HEK293 (cell line): Measurements from ENCODE around the gene DMPK.
A peak's percentile ranks its signal among the peaks of the same experiment; 100 is the strongest.

ENCODE experiments used
- BCL11B ChIP-seq: fragments of 450-650 bp; formaldehyde crosslinking; IDR thresholded peaks from 2 replicates; pipeline ENCODE4 v1.5.1; 2016; ENCODE audit warnings: low read depth, missing biosample characterization, missing genetic modification characterization
- EGR2 ChIP-seq: fragments of 450-650 bp; formaldehyde crosslinking; IDR thresholded peaks from 2 replicates; pipeline ENCODE4 v1.5.1; 2016; ENCODE audit warnings: low read depth, missing biosample characterization, missing genetic modification characterization
- GLI2 ChIP-seq: fragments of 450-650 bp; formaldehyde crosslinking; IDR thresholded peaks from 2 replicates; pipeline ENCODE4; 2017; ENCODE audit warnings: missing biosample characterization, missing genetic modification characterization, low read depth, borderline replicate concordance
- GLI4 ChIP-seq: fragments of 450-650 bp; formaldehyde crosslinking; IDR thresholded peaks from 2 replicates; pipeline ENCODE4 v1.5.1; 2016; ENCODE audit warnings: missing biosample characterization, missing genetic modification characterization
- PRDM1 ChIP-seq: fragments of 450-650 bp; formaldehyde crosslinking; IDR thresholded peaks from 2 replicates; pipeline ENCODE4; 2016; ENCODE audit warnings: missing biosample characterization, missing genetic modification characterization
- SP2 ChIP-seq: fragments of 450-650 bp; formaldehyde crosslinking; IDR thresholded peaks from 2 replicates; pipeline ENCODE4 v1.5.1; 2016; ENCODE audit warnings: missing biosample characterization, missing genetic modification characterization
- ZBTB11 ChIP-seq: fragments of 450-650 bp; formaldehyde crosslinking; conservative IDR thresholded peaks from 2 replicates; pipeline ENCODE4 v1.5.1; 2016; ENCODE audit warnings: low read depth, missing biosample characterization, missing genetic modification characterization
- ZBTB17 ChIP-seq: fragments of 450-650 bp; formaldehyde crosslinking; IDR thresholded peaks from 2 replicates; pipeline ENCODE4 v1.5.1; 2016; ENCODE audit warnings: missing biosample characterization, missing genetic modification characterization
- ZBTB21 ChIP-seq: fragments of 450-650 bp; formaldehyde crosslinking; IDR thresholded peaks from 2 replicates; pipeline ENCODE4 v1.5.1; 2017; ENCODE audit warnings: missing biosample characterization, missing genetic modification characterization
- ZBTB6 ChIP-seq: fragments of 450-650 bp; formaldehyde crosslinking; IDR thresholded peaks from 2 replicates; pipeline ENCODE4 v1.5.1; 2017; ENCODE audit warnings: missing biosample characterization, missing genetic modification characterization
- ZFHX2 ChIP-seq: fragments of 450-650 bp; formaldehyde crosslinking; conservative IDR thresholded peaks from 2 replicates; pipeline ENCODE4 v1.5.1; 2016; ENCODE audit warnings: missing biosample characterization, missing genetic modification characterization
- ZFP37 ChIP-seq: fragments of 450-650 bp; formaldehyde crosslinking; IDR thresholded peaks from 2 replicates; pipeline ENCODE4 v1.5.1; 2016; ENCODE audit warnings: missing biosample characterization, missing genetic modification characterization
- ZNF133 ChIP-seq: fragments of 450-650 bp; formaldehyde crosslinking; IDR thresholded peaks from 2 replicates; pipeline ENCODE4 v1.5.1; 2016; ENCODE audit warnings: missing biosample characterization, missing genetic modification characterization
- ZNF146 ChIP-seq: fragments of 450-650 bp; formaldehyde crosslinking; IDR thresholded peaks from 2 replicates; pipeline ENCODE4 v1.5.1; 2016; ENCODE audit warnings: missing biosample characterization, missing genetic modification characterization
- ZNF155 ChIP-seq: fragments of 450-650 bp; formaldehyde crosslinking; IDR thresholded peaks from 2 replicates; pipeline ENCODE4 v1.5.1; 2016; ENCODE audit warnings: missing biosample characterization, missing genetic modification characterization
- ZNF18 ChIP-seq: fragments of 450-650 bp; formaldehyde crosslinking; IDR thresholded peaks from 2 replicates; pipeline ENCODE4 v1.5.1; 2016; ENCODE audit warnings: missing biosample characterization, missing genetic modification characterization
- ZNF19 ChIP-seq: fragments of 450-650 bp; formaldehyde crosslinking; IDR thresholded peaks from 2 replicates; pipeline ENCODE4; 2016; ENCODE audit warnings: missing biosample characterization, missing genetic modification characterization, low read depth
- ZNF324 ChIP-seq: fragments of 450-650 bp; formaldehyde crosslinking; IDR thresholded peaks from 2 replicates; pipeline ENCODE4 v1.5.1; 2016; ENCODE audit warnings: missing biosample characterization, missing genetic modification characterization
- ZNF341 ChIP-seq: fragments of 450-650 bp; formaldehyde crosslinking; IDR thresholded peaks from 2 replicates; pipeline ENCODE4; 2016; ENCODE audit warnings: low read depth, missing biosample characterization, missing genetic modification characterization
- ZNF449 ChIP-seq: fragments of 450-650 bp; formaldehyde crosslinking; IDR thresholded peaks from 2 replicates; pipeline ENCODE4 v1.5.1; 2017; ENCODE audit warnings: missing biosample characterization, mild to moderate bottlenecking, missing genetic modification characterization, moderate library complexity
- ZNF561 ChIP-seq: fragments of 450-650 bp; IDR thresholded peaks from 2 replicates; pipeline ENCODE4 v1.5.1; 2018; ENCODE audit warnings: missing biosample characterization, missing genetic modification characterization, borderline replicate concordance
- ZNF600 ChIP-seq: fragments of 450-650 bp; formaldehyde crosslinking; IDR thresholded peaks from 2 replicates; pipeline ENCODE4 v1.5.1; 2016; ENCODE audit warnings: missing biosample characterization, missing genetic modification characterization

Gene DMPK

GRCh38 chr19:45730368-45731288 is 51.7 kb downstream of the DMPK start, which contains the start of gene FBXO46 (continued):
- TF ChIP-seq GLI2 (tag by site-specific recombination) (no peak), PRDM1 (tag by site-specific recombination) (no peak), ZNF600 (tag by site-specific recombination) (0 out of 2 replicates have a peak, but pooled peaks have one; percentile 63), SP2 (peak; percentile 59), ZBTB21 (tag by site-specific recombination) (no peak), ZNF341 (tag by site-specific recombination) (peak; percentile 36; the same call in 1 of the 2 replicates), EGR2 (tag by site-specific recombination) (peak; percentile 52), ZNF18 (tag by site-specific recombination) (no peak), ZNF19 (tag by site-specific recombination) (0 out of 2 replicates have a peak, but pooled peaks have one; percentile 9), ZNF133 (tag by site-specific recombination) (no peak), ZNF324 (tag by site-specific recombination) (0 out of 2 replicates have a peak, but pooled peaks have one; percentile 33), ZNF155 (no peak), ZNF449 (peak; percentile 47; the same call in 1 of the 2 replicates), ZNF146 (tag by site-specific recombination) (no peak), ZFHX2 (tag by site-specific recombination) (no peak), GLI4 (tag by site-specific recombination) (0 out of 2 replicates have a peak, but pooled peaks have one; percentile 15), BCL11B (tag by site-specific recombination) (0 out of 2 replicates have a peak, but pooled peaks have one; percentile 26), ZNF561 (tag by site-specific recombination) (peak; percentile 46; the same call in 1 of the 2 replicates), ZBTB11 (tag by site-specific recombination) (peak; percentile 93), ZBTB17 (tag by site-specific recombination) (peak; percentile 99), ZFP37 (tag by site-specific recombination) (peak; percentile 35; the same call in 1 of the 2 replicates), ZBTB6 (tag by site-specific recombination) (peak; percentile 65; the same call in 1 of the 2 replicates)
